Keratinocyte (primary cell): ENCODE results near the gene MAG.

Source experiments
- EZH2 ChIP-seq: IDR thresholded peaks from one replicate; pipeline ENCODE4 v1.6.1; 2012; ENCODE audit warnings: inconsistent platforms, mild to moderate bottlenecking, low read length, moderate library complexity
- TF ChIP-seq, protein P1 (sequence below), 3 experiments: IDR thresholded peaks in 1 of 3; conservative IDR thresholded peaks in 1 of 3; optimal IDR thresholded peaks in 1 of 3; 2 replicates in 2 of 3; 3 replicates in 1 of 3; pipeline versions ENCODE3 to v1.5.1; 2011; ENCODE audit warnings: low read length in 3 of 3, mild to moderate bottlenecking in 3 of 3, moderate library complexity in 2 of 3, control low read depth in 1 of 3, inconsistent platforms in 1 of 3; ENCODE audit not compliant: insufficient read depth in 2 of 3; ENCODE audit errors: extremely low read depth in 1 of 3

DNA sequence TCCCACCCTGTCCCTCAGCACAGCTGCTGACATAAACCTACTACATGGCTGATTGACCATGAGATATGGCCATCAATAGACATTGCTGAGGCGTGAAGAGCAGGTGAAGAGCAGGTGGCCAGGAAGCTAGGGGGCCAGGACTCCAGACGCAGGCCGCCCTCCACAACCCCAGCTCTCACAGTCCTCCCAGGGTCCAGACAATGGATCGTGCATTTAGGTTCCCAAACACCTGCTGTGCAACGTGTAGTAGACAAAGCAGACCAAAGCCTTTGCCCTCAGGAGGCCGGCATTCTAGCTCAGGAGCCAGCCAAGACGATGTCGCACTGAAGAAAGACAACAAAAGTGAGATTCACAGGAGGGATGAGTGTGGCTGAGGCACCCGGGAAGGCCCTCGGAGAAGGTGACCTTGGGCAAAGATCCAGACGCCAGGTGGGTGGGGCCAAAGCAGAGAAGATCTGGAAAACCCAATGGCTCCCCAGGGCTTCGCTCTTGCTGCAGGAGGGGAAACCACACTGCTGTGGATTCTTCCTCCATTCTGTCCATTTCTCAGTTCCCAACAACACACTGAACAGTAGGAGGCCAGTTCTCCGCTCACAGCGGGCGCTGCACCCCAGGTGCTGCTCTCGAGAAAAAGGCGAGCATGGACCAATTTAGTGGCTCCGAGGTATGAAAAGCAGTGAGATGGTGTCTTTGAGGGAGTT is 57.1 kb downstream of the MAG start:
- TF ChIP-seq, protein P1, sequence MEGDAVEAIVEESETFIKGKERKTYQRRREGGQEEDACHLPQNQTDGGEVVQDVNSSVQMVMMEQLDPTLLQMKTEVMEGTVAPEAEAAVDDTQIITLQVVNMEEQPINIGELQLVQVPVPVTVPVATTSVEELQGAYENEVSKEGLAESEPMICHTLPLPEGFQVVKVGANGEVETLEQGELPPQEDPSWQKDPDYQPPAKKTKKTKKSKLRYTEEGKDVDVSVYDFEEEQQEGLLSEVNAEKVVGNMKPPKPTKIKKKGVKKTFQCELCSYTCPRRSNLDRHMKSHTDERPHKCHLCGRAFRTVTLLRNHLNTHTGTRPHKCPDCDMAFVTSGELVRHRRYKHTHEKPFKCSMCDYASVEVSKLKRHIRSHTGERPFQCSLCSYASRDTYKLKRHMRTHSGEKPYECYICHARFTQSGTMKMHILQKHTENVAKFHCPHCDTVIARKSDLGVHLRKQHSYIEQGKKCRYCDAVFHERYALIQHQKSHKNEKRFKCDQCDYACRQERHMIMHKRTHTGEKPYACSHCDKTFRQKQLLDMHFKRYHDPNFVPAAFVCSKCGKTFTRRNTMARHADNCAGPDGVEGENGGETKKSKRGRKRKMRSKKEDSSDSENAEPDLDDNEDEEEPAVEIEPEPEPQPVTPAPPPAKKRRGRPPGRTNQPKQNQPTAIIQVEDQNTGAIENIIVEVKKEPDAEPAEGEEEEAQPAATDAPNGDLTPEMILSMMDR (optimal IDR thresholded peaks at IDR 0.05 in 1 of 3, IDR thresholded peaks at IDR 0.05 in 1 of 3, conservative IDR thresholded peaks at IDR 0.05 in 1 of 3; ENCODE audit: extremely low read depth in 1 of 3, insufficient read depth in 2 of 3, low read length in 3 of 3): no peak
- TF ChIP-seq EZH2: no peak
